Stomach (tissue), 9 donors: Measurements from ENCODE around the gene TLR6. TPM values are rescaled to one million over a fixed set of nuclear protein-coding genes. Genes with fewer than 3 reads are reported as not detected.

Experiments
- DNase-seq, 2 donors: peaks; one replicate each; pipeline versions ENCODE4 v3.0.0 to v3.0.0-alpha.2; 2013 to 2019
- H3K27ac ChIP-seq, 5 donors: fragments of 200-600 bp in 4 of 5; sonication (generic) in 4 of 5; one replicate each; pipeline ENCODE4 v1.5.1; 2013 to 2019; ENCODE audit warnings: mild to moderate bottlenecking in 1 of 5, moderate library complexity in 1 of 5
- H3K27me3 ChIP-seq, 3 donors: fragments of 200-600 bp; sonication (generic); one replicate each; pipeline ENCODE4 v1.5.1; 2017 to 2019; ENCODE audit warnings: mixed run types in 1 of 3
- H3K36me3 ChIP-seq, 4 donors: fragments of 200-600 bp; sonication (generic); 1 replicate in 3 of 4; 2 replicates in 1 of 4; pipeline ENCODE4 v1.5.1; 2016 to 2019
- H3K4me1 ChIP-seq, 4 donors: fragments of 200-600 bp; sonication (generic); one replicate each; pipeline ENCODE4 v1.5.1; 2016 to 2019
- H3K4me3 ChIP-seq, 4 donors: fragments of 200-600 bp; sonication (generic) in 3 of 4; one replicate each; pipeline ENCODE4 v1.5.1; 2016 to 2019; ENCODE audit warnings: mild to moderate bottlenecking in 1 of 4
- H3K9me3 ChIP-seq, 4 donors: fragments of 200-600 bp; sonication (generic); one replicate each; pipeline ENCODE4 v1.5.1; 2016 to 2019
- EP300 ChIP-seq: sonication (generic); formaldehyde crosslinking; IDR thresholded peaks from one replicate; pipeline ENCODE4 v1.6.1; 2017; ENCODE audit warnings: antibody characterized with exemption
- POLR2A ChIP-seq, 4 donors: fragments of 450-650 bp; IDR thresholded peaks; one replicate each; pipeline ENCODE4 v1.6.1; 2016; ENCODE audit warnings: antibody characterized with exemption in 4 of 4, control low read depth in 2 of 4, mild to moderate bottlenecking in 1 of 4, moderate library complexity in 1 of 4
- POLR2AphosphoS5 ChIP-seq, 3 donors: sonication (generic); formaldehyde crosslinking; IDR thresholded peaks; one replicate each; pipeline ENCODE4 v1.6.1; 2016; ENCODE audit warnings: antibody characterized with exemption in 3 of 3
- WGBS, 5 donors: extraction: QIAGEN DNeasy Blood & Tissue Kit in 3 of 5; methylation state at CpG; one replicate each; pipeline versions ENCODE4 v1.1.5 to v1.1.7; 2013 to 2018; 5-methylcytosine and 5-hydroxymethylcytosine counted together
- intact Hi-C: fragments of 100-400 bp; cut with DNase I; formaldehyde crosslinking; loops from one replicate; pipeline ENCODE4 v1.15.1; 2023; ENCODE audit warnings: low total_unique reads
- polyA plus RNA-seq, 3 donors: library from polyadenylated mRNA; stranded (reverse); fragments of 200-250 nt; gene quantifications; one replicate each; pipeline ENCODE4 v1.2.3, GENCODE V29; 2013
- total RNA-seq, 5 donors: library from RNA; depleted of rRNA; stranded (reverse); fragments of >200 nt; gene quantifications; one replicate each; pipeline versions ENCODE4 v1.1.0 to v1.2.3, GENCODE V29; 2014 to 2016
- TF ChIP-seq, protein P1 (sequence below), 7 experiments: fragments of 450-650 bp in 4 of 7; fragments of 200-600 bp in 3 of 7; sonication (generic) in 3 of 7; IDR thresholded peaks; one replicate each; pipeline ENCODE4 v1.5.1; 2016 to 2019; ENCODE audit warnings: antibody characterized with exemption in 7 of 7, control low read depth in 2 of 7, mild to moderate bottlenecking in 1 of 7
- donor health status: healthy with polysubstance abuse.
- donor health status: Bipolar disorder and iron deficiency.
- donor health status: healthy.

Gene TLR6
- total and polyA plus RNA-seq, 8 donors, result 0.19 to 29.0 (median 1.9) TPM; not detected in 2

DNA sequence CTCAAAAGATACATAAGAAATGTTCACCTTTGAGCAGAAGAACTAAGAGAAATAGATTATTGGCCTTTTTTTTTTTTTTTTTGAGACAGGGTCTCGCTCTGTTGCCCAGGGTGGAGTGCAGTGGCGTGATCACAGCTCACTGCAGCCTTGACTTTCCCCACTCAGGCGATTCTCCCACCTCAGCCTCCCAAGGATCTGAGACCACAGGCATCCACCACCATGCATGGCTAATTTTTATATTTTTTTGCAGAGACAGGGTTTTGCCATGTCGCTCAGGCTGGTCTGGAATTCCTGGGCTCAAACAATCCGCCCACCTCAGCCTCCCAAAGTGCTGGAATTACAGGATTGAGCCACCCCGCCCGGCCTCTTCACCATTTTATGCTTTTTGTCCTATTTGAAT lies 2.9 kb upstream of the TLR6 start:
- intact Hi-C loops, result loop anchor here (10.0 kb wide), 1 partner anchor 95 kb away; no protein-coding TSS in a partner anchor
- no peaks in the 10 kb centered on the region for H3K36me3 ChIP-seq
- H3K27me3 ChIP-seq, result no peaks in the 10 kb centered on the region
- no peak for DNase-seq
- H3K27ac ChIP-seq, result peak overlapping the region in 1 of 5 donors; percentile 83
- WGBS, 5 donors, result 94 to 98% (median 96%) methylated on average over 7 of the region's 7 CpGs
- no peaks in the 10 kb centered on the region for H3K9me3 ChIP-seq
- H3K4me3 ChIP-seq, result no peak overlapping the region
- H3K4me1 ChIP-seq, result peaks cover 0 to 23% (median 8%) of the 10 kb centered on the region in 4 donors
- TF ChIP-seq POLR2AphosphoS5 (IDR thresholded peaks at IDR 0.05), result no peak
- no peak for TF ChIP-seq POLR2A (IDR thresholded peaks at IDR 0.05)
- TF ChIP-seq, protein P1, sequence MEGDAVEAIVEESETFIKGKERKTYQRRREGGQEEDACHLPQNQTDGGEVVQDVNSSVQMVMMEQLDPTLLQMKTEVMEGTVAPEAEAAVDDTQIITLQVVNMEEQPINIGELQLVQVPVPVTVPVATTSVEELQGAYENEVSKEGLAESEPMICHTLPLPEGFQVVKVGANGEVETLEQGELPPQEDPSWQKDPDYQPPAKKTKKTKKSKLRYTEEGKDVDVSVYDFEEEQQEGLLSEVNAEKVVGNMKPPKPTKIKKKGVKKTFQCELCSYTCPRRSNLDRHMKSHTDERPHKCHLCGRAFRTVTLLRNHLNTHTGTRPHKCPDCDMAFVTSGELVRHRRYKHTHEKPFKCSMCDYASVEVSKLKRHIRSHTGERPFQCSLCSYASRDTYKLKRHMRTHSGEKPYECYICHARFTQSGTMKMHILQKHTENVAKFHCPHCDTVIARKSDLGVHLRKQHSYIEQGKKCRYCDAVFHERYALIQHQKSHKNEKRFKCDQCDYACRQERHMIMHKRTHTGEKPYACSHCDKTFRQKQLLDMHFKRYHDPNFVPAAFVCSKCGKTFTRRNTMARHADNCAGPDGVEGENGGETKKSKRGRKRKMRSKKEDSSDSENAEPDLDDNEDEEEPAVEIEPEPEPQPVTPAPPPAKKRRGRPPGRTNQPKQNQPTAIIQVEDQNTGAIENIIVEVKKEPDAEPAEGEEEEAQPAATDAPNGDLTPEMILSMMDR (IDR thresholded peaks at IDR 0.05), result no peak
- TF ChIP-seq EP300, result no peak

DNA sequence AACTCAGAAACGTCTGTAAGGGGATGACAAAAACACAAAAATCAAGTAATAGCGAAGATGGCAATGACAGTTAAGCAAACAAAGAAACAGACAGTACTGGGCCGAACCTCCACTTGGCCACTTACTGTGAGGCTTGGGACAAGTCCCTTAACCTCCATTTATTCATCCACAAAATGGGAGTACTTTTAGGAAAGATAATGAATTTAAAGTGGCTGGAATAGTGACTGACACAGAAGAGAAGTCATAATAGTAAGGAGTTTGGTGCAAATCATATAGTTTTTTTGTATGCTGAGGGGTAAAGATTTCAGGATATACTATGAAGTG lies 1.4 kb upstream of the TLR6 start:
- 63 to 73% (median 67%) methylated on average over 3 of the region's 3 CpGs for WGBS, 5 donors

DNA sequence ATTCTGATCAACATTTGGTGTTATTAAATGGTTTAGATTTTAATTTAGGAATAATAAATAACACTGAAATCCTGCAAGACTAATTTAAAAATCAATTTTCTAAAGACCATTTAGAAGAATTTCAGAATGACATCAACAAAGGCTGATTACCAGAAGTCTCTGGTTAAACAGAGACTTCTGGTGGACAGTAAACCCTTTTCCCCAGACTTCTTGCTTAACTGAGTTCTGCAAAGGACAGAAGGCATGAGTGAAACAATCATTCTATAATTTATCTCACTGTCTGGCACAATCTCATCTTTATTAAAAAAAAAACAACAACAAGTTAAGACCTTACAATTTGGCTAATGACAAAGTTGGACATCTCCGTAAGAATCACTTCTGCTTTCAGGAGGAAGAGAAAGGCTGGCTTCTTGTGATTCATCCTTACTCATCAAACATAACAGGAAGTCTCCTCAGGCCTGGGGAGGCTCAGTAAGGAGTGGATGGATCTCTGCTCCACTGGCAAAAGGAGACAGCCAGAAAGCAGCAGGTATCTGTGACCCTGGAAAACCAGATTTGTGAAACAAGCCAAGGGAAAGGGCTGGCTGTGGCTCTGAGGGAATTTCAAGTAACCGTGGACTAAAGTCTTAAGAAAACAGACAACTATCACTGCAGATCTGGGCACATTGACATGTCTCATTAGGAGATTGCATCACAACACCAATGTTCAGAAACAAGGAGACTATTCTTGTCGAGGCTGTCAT lies 908 bp upstream of the TLR6 start:
- no peak for DNase-seq
- H3K27ac ChIP-seq, result peak overlapping the region; percentile 52 to 88 (median 64)
- 45 to 58% (median 51%) methylated on average over 3 of the region's 3 CpGs for WGBS, 5 donors

More for the DNA sequence above, 1.4 kb upstream of the TLR6 start:
- TF ChIP-seq EP300 (no peak), POLR2AphosphoS5 (IDR thresholded peaks at IDR 0.05) (no peak), POLR2A (IDR thresholded peaks at IDR 0.05) (no peak)
- TF ChIP-seq, protein P1 (IDR thresholded peaks at IDR 0.05), result no peak
- H3K4me3 ChIP-seq, result no peak overlapping the region
- peak overlapping the region in 4 of 5 donors; percentile 52 to 88 (median 74) for H3K27ac ChIP-seq
- H3K9me3 ChIP-seq, result no peaks in the 10 kb centered on the region
- no peaks in the 10 kb centered on the region for H3K36me3 ChIP-seq
- DNase-seq, result no peak
- intact Hi-C loops, result loop anchor here (10.0 kb wide), 1 partner anchor 93 kb away; no protein-coding TSS in a partner anchor
- no peaks in the 10 kb centered on the region for H3K27me3 ChIP-seq
- H3K4me1 ChIP-seq, result peaks cover 0 to 23% (median 8%) of the 10 kb centered on the region in 4 donors

DNA sequence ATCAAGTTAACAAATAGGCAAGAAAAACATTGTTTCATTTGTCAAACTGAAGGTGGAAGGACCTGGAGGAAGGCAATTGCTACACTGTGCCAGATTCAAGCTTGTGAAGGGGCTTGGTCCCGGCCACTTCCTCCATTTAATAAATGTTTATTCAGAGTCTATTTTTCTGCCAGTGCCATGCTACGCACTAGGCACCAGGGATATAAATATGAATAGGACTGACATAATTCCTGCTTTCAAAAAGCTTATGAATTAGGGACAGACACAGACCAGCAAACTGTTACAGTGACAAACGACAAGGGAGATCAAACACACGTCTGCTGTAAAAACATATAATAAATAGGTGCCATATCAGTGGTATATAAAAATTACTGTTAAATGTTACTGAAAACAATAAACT lies 571 bp downstream of the TLR6 start:
- no peak for DNase-seq
- intact Hi-C loops, result loop anchor here (10.0 kb wide), 1 partner anchor 91 kb away; no protein-coding TSS in a partner anchor
- no peaks in the 10 kb centered on the region for H3K36me3 ChIP-seq
- TF ChIP-seq EP300 (no peak), POLR2A (IDR thresholded peaks at IDR 0.05) (no peak)
- peak overlapping the region in 3 of 4 donors; percentile 11 to 27 (median 18) for H3K4me3 ChIP-seq
- H3K9me3 ChIP-seq, result no peaks in the 10 kb centered on the region
- peak overlapping the region in 4 of 5 donors; percentile 11 to 88 (median 68) for H3K27ac ChIP-seq
- H3K4me1 ChIP-seq, result peaks cover 0 to 23% (median 8%) of the 10 kb centered on the region in 4 donors
- WGBS, 5 donors, result 26 to 39% (median 35%) methylated on average over 4 of the region's 4 CpGs
- no peaks in the 10 kb centered on the region for H3K27me3 ChIP-seq

More for the DNA sequence above, 908 bp upstream of the TLR6 start:
- H3K9me3 ChIP-seq, result no peaks in the 10 kb centered on the region
- intact Hi-C loops, result loop anchor here (10.0 kb wide), 1 partner anchor 93 kb away; no protein-coding TSS in a partner anchor
- peaks cover 0 to 23% (median 8%) of the 10 kb centered on the region in 4 donors for H3K4me1 ChIP-seq
- H3K4me3 ChIP-seq, result no peak overlapping the region
- no peaks in the 10 kb centered on the region for H3K27me3 ChIP-seq
- H3K36me3 ChIP-seq, result no peaks in the 10 kb centered on the region
- TF ChIP-seq POLR2A (IDR thresholded peaks at IDR 0.05), result no peak
- TF ChIP-seq, protein P1 (IDR thresholded peaks at IDR 0.05), result no peak
- TF ChIP-seq EP300, result no peak
- TF ChIP-seq POLR2AphosphoS5 (IDR thresholded peaks at IDR 0.05), result peak in 2 of 3 donors; percentile 55 to 65
